Jurkat, Clone E6-1 (cell line): ENCODE measurements around the gene DNMT3A. TPM values are rescaled to one million over a fixed set of nuclear protein-coding genes. Genes with fewer than 3 reads are reported as not detected.

Source experiments
- DNase-seq: peaks from one replicate; pipeline ENCODE4 v3.0.0-alpha.2; 2011; ENCODE audit warnings: low read depth, low spot score
- H3K4me3 ChIP-seq: 2 replicates; pipeline ENCODE4 v1.5.1; 2011; ENCODE audit warnings: mild to moderate bottlenecking, low read length, control low read depth, moderate library complexity
- polyA plus RNA-seq: library from polyadenylated mRNA; unstranded; fragments of >200 nt; gene quantifications from one replicate; pipeline ENCODE4 v1.2.1, GENCODE V29; 2012; ENCODE audit warnings: missing spikeins; ENCODE audit not compliant: insufficient read length, insufficient read depth

The DNMT3A gene
- 55.4 TPM for polyA plus RNA-seq

DNA sequence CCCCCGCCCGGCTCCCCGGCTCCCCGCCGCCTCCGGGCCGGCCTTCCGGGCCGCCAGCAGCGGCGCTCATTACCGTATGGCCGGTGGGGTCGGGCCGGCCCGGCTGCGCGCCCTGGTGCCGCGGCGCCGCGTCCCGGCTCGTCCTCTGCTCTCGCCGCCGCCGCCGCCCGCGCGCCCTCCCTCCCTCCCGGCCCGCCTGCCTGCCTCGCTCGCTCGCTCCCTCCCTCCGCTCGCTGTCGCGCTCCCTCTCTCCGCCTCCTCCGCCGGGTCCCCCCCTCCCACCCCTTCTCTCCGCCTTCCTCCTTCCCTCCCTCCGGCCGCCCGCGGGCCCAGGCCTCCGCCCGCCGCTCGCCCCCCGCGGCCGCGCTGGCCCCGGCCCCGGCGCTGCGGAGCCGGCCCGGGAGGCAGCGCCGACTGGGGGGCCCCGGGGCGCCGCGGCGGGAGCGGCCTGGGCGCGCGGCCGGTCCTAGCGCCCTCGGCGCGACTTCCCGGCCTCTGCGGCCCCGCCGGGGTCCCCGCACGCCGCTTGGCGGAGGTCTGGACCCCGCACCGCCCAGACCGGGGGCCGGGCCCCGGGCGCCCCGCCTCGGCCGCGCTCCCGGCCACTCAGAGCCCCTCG lies at the start of gene DNMT3A:
DNMT3A (minus strand) TSS at position 173 of the 619 bp plus-strand sequence. CDS start 27,941 bp downstream, outside the sequence.
- peak; percentile 40 for DNase-seq
- peak within 1 kb of the TSS; percentile 52 for H3K4me3 ChIP-seq

DNA sequence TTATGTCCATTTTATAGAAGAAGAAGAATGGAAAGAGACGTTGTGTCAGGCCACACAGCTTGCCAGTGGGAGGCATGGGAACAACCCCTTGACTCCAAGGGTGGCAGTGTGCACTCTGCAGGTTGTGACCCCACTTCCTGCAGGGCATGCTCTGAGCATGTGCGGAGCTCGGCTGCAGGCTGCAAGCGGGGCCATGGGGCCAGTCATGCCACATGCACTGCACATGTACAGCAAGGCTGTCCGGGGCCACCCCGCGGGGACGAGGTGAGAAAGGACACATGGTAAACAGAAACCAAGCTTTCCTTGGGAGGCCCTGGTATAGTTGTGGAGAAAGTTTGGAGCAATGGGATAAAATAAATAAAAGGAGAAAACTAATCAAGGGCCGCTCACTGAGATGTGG lies 47.4 kb upstream of the DNMT3A start:
- no peak overlapping the region for H3K4me3 ChIP-seq
- no peak for DNase-seq

DNA sequence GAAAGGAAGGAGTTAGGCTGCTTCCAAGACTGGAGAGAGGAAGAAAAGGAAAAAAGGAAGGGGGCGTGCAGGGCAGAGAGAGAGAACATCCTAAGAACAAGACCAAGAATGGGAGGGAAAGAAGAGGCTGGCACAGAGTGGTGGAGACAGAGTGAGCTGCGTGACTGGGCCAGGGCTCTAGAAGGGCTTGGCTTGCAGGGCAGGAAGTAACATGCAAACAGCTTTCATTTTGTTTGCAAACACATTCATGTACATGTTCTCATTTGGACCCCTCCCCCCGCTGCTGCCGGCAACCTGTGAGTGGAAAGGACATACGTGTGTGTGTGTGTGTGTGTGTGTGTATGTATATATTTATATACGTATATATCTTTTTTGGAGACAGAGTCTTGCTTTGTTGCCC lies 46.8 kb upstream of the DNMT3A start:
- no peak overlapping the region for H3K4me3 ChIP-seq
- DNase-seq: no peak

DNA sequence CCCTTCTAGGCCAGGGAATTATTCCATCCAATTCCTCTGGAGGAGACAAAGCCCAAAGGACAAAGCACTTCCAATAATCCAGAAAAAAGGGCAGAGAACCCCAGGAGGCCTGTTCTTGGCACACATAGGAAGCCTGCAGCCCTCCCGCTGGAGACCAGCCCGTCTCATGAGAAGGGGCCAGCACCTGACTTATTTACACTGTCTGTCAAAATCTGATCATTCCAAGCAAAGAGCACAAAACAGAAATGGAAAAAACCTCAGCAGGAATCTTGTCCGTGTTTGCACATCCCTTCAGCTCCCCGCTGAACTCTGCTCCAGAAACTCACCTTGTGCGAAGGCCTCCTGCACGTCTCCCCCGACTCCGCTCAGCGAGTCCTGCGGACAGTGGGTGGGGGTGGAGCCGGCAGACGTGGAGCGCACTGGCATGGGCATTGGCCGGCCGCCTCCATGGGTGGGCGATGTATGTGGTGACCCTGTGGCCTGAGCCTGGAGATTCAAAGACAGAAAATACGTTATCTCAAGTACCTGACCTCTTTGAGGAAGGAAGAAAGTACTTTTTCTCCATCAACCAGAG lies 46.2 kb upstream of the DNMT3A start:
- DNase-seq: no peak

DNA sequence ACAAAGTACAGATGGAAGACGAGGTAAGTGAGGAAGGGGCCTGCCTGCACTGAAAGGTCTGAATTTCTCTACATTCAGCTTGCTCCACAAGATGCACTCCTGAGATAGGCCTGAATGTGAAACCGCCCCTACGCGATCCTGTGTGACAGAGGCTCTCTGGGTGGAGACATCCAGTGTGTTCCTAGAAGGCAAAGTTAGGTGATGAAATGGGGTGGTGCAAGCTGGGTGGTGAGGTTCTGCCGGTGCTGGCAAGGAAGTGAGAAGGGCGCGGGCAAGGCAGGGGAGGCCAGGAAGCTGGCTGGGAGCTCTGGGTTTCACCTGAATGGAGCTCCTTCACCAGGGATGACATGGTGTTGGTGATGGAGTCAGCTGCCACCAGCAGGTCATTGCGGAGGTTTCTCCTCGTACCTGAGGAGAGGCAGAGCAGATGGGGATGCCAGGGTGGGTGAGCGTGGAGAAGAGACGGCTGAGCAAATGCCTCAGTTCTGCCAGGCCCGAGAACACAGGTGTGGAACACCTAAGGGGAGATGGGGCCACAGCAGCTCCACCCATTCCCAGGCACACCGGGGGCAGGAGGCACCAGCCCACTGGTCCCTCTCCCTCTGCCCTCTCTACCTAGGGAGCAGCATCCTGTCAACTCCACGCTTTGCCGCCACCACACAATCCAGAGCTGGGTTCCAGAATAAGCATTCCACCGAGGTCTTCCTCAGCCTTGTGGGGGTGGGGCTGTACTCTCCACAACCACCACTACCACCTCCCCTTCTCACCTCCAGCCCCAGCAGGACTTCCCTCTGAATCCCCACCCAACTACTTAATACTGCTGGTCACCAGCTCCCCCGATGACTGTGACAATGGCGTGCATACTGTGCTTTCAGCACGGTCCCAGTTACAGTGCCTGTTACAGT lies 45.5 kb upstream of the DNMT3A start:
- DNase-seq: no peak
- no peak overlapping the region for H3K4me3 ChIP-seq

More for the DNA sequence above, 46.2 kb upstream of the DNMT3A start:
- no peak overlapping the region for H3K4me3 ChIP-seq

DNA sequence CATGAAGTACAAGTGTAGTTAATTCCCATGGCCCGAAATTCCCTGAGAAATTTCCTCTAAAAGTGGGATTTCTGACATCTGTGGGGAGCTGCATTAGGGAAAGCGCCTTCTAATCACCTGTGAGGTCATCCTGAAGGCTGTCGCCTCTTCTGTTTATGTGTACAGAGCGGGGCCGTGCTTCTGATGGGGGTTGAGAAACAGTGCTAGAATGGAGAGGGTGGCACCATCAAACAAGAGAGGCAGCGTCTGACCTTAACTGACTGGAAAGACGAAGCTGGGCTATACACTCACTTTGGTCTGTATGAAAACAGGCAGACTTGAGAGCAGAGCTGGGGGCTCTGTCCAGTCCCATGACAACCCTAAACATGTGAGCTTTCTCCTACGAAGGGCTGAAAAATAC lies 44.2 kb upstream of the DNMT3A start:
- DNase-seq: no peak
- no peak overlapping the region for H3K4me3 ChIP-seq

DNA sequence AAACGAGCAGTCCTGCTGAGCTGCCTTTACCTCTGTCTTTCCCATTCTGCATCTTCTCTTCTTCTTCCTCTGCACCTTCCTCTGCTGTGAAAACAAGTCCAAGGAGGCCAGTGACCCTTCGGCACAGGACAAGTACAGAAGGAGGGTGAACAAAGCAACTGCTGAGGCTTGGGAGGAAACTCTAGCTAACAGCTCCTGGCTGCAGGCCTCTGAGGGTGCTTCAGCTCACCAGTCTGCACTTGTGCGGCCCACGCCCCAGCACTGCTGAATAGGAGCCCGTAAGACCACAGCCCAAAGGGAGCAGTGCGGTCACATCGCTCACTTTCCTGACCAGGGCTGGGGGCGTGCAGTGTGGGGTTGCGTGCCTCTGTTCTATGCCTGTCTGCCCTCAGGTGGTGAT lies 42.1 kb upstream of the DNMT3A start:
- no peak overlapping the region for H3K4me3 ChIP-seq
- no peak for DNase-seq

DNA sequence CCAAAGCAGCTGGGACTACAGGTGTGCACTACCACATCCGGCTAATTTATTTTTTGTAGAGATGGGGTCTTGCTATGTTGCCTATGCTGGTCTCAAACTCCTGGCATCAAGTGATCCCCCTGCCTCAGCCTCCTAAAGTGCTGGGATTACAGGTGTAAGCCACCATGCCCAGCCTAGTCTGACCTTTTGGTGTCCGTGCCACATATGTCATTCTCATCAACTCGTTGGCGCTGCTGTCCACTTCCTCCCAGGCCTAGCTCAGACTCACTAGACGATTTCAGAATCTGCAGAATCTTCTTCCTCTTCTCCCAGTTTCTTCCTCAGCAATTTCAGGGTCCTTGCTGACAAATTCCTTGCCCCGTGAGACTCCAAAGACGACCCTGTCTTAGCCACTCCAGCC lies 39.8 kb upstream of the DNMT3A start:
- DNase-seq: no peak
- no peak overlapping the region for H3K4me3 ChIP-seq

DNA sequence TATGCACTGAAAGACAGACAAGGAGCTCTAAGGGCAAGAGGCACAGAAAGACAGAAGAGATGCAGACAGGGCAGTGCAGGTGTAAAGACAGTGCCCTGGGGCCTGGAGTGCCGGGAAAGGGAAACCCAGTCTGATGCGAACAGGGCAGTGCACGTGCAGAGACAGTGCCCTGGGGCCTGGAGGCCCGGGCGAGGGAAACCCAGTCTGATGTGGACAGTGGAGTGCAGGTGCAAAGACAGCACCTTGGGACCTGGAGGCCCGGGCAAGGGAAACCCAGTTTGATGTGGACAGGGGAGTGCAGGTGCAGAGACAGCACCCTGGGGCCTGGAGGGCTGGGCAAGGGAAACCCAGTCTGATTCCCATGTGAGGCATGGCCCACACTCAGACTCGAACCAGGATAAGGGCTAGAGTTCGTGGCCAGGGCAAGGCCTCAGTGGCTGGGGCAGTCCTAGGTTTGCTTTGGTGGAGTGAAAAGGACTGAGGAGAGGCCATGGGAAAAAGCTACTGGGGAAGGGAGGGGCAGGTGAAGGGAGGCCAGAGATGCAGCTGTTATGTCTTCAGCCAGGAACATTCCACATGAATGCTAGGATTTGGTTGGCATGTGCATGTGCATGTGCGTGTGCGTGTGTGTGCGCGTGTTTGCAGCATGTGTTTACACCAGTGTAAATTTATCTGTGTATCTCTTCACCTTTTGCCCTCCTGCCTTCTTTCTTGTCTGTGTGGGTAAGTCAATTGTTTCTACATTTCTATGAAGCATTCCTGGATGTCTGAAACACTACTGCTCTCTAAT lies 39.1 kb upstream of the DNMT3A start:
- no peak overlapping the region for H3K4me3 ChIP-seq
- no peak for DNase-seq

DNA sequence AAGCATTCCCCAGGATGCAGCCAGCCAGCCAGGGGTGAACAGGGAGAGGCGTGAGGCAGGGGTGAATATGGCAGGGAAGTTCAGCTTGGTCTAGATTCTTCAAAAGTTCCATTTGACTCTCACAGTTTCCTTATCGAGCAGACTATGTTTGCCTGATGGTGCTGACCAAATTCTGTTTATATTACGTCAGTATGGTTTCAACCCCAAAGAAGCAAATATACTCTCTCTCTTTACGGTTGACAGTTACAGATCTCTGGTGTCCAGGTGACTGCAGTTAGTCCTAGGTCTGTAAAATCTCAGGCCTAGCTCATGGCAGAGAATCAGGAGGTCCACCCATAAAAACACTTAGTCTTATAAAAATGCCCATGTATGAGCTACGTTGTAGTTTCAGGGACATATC lies 38.3 kb upstream of the DNMT3A start:
- no peak overlapping the region for H3K4me3 ChIP-seq

DNA sequence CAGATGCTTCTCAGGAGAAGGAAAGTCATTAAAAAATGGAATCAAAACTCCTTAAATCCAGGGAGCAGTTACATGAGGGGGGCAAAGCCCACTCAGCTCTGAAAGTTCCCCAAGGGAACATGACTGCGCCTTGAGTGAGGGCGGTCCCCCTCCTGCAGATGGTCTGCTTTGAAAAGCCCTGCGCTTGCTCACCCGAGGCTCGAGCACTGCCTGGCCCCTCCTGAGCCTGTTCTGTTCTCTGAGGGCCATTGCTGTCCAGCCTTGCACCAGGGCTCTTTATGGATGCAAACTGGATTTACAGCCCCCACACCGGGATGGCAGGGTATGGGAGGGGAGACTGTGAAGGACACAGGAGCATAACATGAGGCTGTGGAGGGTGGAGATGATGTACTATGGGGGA lies 37.8 kb upstream of the DNMT3A start:
- DNase-seq: no peak
- H3K4me3 ChIP-seq: no peak overlapping the region

More for the DNA sequence above, 38.3 kb upstream of the DNMT3A start:
- no peak for DNase-seq

DNA sequence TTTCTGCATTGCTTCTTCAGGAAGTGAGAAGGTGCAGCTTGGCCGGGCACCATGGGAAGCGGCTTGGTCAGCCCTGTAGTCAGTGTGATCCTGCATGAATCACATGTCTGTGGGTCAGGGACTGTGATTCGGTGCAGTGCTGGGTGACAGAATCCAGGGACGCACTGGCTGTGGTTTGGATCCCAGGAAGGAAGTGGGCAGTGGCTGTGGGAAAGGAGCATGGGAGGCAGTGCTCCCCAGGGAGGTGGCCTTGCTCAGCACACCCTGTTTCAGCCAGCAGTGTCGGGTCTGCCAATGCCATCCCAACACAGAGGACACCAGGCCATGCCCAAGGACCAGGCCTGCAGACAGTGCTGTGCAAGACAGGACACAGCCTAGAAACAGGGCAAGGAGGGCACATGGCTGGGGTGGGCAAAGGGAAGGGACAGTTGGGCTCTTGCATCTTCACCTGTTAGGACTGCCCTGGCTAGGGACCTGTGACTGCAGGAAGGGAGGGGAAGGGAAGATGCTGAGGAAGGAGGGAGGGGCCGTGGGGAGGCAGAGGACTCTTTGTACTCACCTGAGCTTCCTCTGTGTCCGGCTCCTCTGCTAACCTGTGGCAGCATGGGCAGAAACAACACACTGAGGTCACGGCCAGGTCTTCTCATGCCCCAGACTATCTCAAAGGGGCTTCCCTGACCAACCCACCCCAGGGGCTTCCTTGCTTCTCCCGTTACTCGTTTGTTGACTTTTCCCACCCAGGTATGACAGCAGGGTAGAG lies 37.2 kb upstream of the DNMT3A start:
- DNase-seq: no peak
- no peak overlapping the region for H3K4me3 ChIP-seq

DNA sequence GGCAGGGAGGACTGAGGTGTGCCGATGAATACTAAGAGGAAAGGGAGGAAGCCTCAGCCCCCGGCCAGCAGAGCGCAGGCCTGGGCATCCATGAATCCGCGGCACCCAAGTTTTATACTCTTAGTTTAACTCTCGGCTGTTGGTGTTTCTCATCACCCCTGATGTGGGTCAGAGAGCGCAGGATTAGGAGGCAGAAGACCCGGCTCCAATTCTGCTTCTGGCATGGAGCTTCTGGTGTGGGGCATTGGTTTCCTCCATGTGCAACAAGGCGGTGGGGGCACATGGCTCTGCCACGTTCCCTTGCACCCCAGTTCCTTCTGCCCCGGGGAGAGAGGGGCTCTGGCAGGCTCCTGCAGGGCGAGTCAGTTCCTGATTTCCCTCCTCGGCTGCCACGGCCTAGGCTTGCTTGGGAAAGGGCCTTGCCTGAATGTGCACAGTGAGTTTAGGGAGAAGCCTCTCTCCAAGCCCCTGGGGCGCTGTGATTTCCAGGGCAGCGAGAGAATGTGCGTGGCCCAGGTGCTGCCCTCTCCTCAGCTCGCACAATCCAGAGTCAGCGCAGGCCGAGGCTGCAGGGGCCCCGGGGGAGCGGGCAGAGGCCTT lies 36.2 kb upstream of the DNMT3A start:
- no peak overlapping the region for H3K4me3 ChIP-seq
- DNase-seq: no peak

DNA sequence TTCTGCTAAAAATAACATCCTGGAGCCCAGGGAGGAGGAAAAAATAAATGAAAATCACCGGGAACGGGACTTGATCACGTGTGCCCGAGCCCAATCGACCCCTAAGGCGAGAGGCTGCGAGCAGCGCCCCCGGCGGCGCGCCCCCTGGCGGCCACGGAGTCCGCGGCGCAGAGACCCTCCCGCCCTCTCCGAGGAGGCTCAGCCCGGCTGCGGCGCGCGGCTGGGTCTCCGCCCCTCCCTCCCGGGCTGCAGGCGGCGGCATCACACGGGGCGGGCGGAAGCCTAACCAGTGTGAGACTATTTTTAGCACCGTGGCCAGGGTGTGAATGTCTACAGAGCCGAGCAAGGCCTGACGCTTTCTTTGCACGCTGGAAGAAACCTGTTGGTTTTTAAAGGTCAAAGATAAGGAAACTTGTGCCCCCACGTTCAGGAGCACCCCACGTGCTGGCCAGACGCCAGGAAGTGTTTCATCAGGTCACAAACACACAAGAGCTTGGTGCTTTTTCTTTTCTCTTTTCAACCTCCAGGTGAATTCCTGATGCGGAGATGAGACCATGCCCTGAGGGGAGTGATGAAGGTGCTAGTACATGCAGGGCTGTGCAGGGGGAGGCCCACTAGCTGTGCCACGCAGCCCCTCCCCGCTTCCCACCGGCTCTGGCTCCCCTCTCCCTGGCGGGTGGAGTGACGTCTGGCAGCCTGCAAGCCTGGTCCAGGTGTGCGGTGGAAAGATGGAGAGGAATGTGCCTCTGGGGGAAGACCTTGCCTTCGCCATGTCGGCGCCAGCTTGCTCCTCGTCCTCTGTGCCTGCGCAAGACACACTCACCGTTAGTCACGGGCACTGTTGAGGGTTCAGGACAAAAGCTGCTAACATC lies 35.3 kb upstream of the DNMT3A start:
- DNase-seq: peak; percentile 87
- peak overlapping the region; percentile 34 for H3K4me3 ChIP-seq

DNA sequence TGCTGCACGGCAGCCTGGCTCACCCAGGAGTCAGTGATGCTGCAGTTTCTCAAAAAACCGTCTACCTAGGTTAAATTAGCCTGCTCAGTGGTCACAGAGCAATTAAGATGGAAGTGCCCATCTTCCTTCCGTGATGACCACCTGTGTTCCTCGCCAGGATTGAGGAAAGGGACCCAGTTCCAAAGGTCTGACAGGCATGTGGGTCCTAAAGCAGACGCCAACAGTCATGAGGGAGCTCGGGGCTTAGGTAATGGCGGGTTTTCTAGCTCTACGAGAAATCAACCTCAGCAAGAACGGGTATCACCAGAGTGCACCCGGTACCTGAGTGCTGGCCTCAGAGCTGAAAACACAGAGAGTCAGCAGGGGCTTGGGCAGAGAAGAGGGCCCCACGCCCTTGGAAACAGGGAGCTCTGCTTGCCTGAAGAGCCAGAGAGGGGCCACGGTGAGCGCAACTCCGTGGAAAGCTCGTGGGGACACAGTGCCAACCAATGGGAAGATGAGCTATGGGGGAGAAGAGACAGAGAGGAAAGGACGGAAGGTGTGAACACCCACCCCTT lies 34.3 kb upstream of the DNMT3A start:
- no peak for DNase-seq
- no peak overlapping the region for H3K4me3 ChIP-seq

DNA sequence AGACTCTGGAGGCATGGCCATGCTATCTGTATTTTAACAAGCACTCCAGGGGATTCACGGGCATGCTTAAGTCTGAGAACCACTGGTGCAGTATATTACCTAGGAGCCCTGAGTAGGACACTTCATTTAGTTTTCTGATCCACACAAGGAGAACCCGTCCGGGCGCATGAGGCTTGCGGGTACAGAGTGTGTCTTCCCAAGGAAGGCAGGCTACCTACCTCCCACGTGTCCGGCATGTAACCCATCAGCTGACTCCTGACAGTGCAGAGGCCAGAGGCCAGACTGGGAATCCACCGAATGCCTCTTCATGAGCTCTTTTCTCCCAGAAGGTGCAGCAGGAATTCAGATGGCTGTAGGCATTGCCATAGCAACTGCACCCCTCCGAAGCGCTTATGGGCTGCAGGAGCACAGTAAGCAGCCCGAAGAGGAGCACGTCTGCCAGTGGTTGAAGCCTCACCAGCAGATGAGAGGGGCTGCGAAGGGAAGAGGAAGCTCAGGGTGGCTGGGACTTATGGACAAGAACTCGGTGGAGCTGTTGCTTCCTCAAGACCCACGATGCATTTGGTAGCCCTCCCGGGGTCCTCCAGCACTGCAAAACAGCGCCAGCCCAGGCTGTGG lies 33.8 kb upstream of the DNMT3A start:
- H3K4me3 ChIP-seq: no peak overlapping the region
- no peak for DNase-seq

DNA sequence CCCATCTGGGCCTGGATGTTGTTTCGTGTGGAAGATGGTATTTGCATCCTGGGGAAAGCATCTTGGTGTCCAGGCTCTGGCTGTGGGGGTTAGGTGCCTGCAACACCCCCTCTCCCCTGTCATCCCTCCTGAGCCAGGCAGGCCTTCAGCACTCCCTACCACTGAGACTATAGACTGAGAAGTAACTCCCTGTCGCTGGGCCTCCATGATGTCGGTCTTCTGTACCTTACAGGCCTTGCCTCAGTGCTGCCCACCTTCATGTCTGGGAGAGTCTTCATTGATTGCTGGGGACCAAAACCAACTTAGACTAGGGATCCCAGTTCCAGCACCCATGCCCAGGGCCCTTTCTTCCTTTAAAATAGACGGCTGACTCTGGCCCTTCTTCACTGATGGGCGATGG lies 33.1 kb upstream of the DNMT3A start:
- no peak overlapping the region for H3K4me3 ChIP-seq
- DNase-seq: no peak
